ENCODE measurements around the gene MEIS2.

The MEIS2 gene

DNA sequence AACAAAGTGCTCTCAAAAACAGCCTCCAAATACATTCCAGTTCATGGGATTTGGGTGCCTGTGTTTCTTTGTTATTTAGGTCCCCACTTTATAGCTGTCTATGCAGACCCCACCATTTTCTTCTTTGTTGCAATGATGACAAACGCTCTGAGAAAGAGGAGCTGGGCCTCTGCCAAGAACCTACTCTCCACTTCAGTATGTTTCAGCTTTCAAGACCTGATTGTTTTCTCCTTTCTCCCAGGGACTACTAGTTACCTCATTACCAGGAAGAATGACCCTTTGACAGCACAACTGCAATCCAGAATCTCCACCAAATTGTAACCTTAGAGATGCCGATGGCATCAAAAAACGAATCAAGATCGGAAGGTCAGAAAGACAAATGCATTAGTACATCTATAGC is 236.8 kb downstream of the MEIS2 start:
- Histone ChIP-seq H3K27ac (ENCODE audit: low read depth, low read length, poor library complexity, severe bottlenecking) (no peak overlapping the region), H4K20me1 (ENCODE audit: insufficient read depth, low read length) (no peaks in the 10 kb centered on the region), H3K36me3 (ENCODE audit: insufficient read depth, low read length) (no peaks in the 10 kb centered on the region), H3K4me3 (ENCODE audit: low read depth, low read length, poor library complexity, severe bottlenecking) (no peak overlapping the region), H3K9ac (ENCODE audit: low read length) (no peak overlapping the region), H2AFZ (ENCODE audit: low read length) (no peak overlapping the region), H3K9me2 (ENCODE audit: low read depth, low read length) (no peaks in the 10 kb centered on the region), H3K4me2 (ENCODE audit: low read length) (no peak overlapping the region), H3K4me1 (ENCODE audit: insufficient read depth, low read length, severe bottlenecking) (no peaks in the 10 kb centered on the region), H3K79me2 (ENCODE audit: insufficient read depth, low read length) (no peaks in the 10 kb centered on the region), H3F3A (ENCODE audit: insufficient read depth, low read length) (no peaks in the 10 kb centered on the region), H3K9me3 (ENCODE audit: low read length) (no peaks in the 10 kb centered on the region), H3K27me3 (ENCODE audit: insufficient read depth, low read length) (no peaks in the 10 kb centered on the region)
- TF ChIP-seq, protein P1, sequence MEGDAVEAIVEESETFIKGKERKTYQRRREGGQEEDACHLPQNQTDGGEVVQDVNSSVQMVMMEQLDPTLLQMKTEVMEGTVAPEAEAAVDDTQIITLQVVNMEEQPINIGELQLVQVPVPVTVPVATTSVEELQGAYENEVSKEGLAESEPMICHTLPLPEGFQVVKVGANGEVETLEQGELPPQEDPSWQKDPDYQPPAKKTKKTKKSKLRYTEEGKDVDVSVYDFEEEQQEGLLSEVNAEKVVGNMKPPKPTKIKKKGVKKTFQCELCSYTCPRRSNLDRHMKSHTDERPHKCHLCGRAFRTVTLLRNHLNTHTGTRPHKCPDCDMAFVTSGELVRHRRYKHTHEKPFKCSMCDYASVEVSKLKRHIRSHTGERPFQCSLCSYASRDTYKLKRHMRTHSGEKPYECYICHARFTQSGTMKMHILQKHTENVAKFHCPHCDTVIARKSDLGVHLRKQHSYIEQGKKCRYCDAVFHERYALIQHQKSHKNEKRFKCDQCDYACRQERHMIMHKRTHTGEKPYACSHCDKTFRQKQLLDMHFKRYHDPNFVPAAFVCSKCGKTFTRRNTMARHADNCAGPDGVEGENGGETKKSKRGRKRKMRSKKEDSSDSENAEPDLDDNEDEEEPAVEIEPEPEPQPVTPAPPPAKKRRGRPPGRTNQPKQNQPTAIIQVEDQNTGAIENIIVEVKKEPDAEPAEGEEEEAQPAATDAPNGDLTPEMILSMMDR (IDR thresholded peaks at IDR 0.05; ENCODE audit: low read length): no peak
- TF ChIP-seq EZH2 (IDR thresholded peaks at IDR 0.05; ENCODE audit: borderline replicate concordance, low read length): no peak

DNA sequence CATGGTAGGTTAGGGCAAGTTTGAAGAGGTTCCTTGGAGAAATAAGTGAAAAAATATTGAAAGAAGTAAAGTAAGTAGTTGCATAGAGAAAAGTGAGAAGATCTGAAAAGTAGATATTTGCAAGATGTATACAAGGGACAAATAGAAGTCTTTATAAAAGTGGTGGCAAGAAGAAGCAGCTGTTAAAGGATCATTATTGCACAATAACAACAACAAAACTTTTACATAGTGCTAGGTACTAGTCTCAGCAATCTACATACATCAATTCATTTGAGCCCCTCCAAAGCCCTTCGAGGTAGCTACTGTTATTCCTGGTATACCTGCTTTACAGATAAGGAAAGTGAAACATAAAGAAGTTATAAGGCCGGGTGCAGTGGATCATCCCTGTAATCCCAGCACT is 239.6 kb downstream of the MEIS2 start:
- Histone ChIP-seq H3F3A (ENCODE audit: insufficient read depth, low read length) (no peaks in the 10 kb centered on the region), H3K27me3 (ENCODE audit: insufficient read depth, low read length) (no peaks in the 10 kb centered on the region), H3K9ac (ENCODE audit: low read length) (no peak overlapping the region), H3K36me3 (ENCODE audit: insufficient read depth, low read length) (no peaks in the 10 kb centered on the region), H3K9me3 (ENCODE audit: low read length) (no peaks in the 10 kb centered on the region), H3K4me3 (ENCODE audit: low read depth, low read length, poor library complexity, severe bottlenecking) (no peak overlapping the region), H3K4me1 (ENCODE audit: insufficient read depth, low read length, severe bottlenecking) (no peaks in the 10 kb centered on the region), H3K4me2 (ENCODE audit: low read length) (no peak overlapping the region), H3K79me2 (ENCODE audit: insufficient read depth, low read length) (no peaks in the 10 kb centered on the region), H4K20me1 (ENCODE audit: insufficient read depth, low read length) (no peaks in the 10 kb centered on the region), H2AFZ (ENCODE audit: low read length) (no peak overlapping the region), H3K27ac (ENCODE audit: low read depth, low read length, poor library complexity, severe bottlenecking) (no peak overlapping the region), H3K9me2 (ENCODE audit: low read depth, low read length) (no peaks in the 10 kb centered on the region)
- TF ChIP-seq EZH2 (IDR thresholded peaks at IDR 0.05; ENCODE audit: borderline replicate concordance, low read length): no peak

DNA sequence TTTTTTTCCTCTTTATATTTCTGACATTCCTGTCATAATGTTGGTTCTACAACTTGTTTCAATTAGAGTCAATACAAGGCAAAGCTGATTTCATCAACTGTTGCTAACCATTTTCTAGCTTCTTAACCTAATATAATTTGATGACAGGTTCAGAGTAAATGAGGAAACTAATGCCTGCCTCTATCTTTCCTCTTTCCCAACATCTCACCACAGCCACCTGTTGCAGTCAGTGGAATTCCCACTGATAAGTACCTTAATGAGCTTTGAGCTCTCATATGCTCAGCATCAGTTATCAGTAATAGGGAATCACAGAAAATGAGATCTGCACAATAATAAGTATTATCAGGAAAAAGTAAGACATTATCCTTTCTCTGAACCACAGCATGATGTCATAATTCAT is 241.9 kb downstream of the MEIS2 start:
- H3K4me3 ChIP-seq (ENCODE audit: low read depth, low read length, poor library complexity, severe bottlenecking): no peak overlapping the region
- no peaks in the 10 kb centered on the region for H3K4me1 ChIP-seq (ENCODE audit: insufficient read depth, low read length, severe bottlenecking)
- H3K9me3 ChIP-seq (ENCODE audit: low read length): no peaks in the 10 kb centered on the region
- H3K9me2 ChIP-seq (ENCODE audit: low read depth, low read length): no peaks in the 10 kb centered on the region; the same call in 1 of the 2 replicates
- H3K79me2 ChIP-seq (ENCODE audit: insufficient read depth, low read length): no peaks in the 10 kb centered on the region
- TF ChIP-seq, protein P1 (IDR thresholded peaks at IDR 0.05; ENCODE audit: low read length): no peak
- TF ChIP-seq EZH2 (IDR thresholded peaks at IDR 0.05; ENCODE audit: borderline replicate concordance, low read length): no peak
- H3F3A ChIP-seq (ENCODE audit: insufficient read depth, low read length): no peaks in the 10 kb centered on the region
- H3K4me2 ChIP-seq (ENCODE audit: low read length): no peak overlapping the region
- no peak overlapping the region for H3K27ac ChIP-seq (ENCODE audit: low read depth, low read length, poor library complexity, severe bottlenecking)
- no peaks in the 10 kb centered on the region for H3K27me3 ChIP-seq (ENCODE audit: insufficient read depth, low read length)
- no peak overlapping the region for H3K9ac ChIP-seq (ENCODE audit: low read length)
- H4K20me1 ChIP-seq (ENCODE audit: insufficient read depth, low read length): no peaks in the 10 kb centered on the region
- H2AFZ ChIP-seq (ENCODE audit: low read length): no peak overlapping the region
- H3K36me3 ChIP-seq (ENCODE audit: insufficient read depth, low read length): no peaks in the 10 kb centered on the region

DNA sequence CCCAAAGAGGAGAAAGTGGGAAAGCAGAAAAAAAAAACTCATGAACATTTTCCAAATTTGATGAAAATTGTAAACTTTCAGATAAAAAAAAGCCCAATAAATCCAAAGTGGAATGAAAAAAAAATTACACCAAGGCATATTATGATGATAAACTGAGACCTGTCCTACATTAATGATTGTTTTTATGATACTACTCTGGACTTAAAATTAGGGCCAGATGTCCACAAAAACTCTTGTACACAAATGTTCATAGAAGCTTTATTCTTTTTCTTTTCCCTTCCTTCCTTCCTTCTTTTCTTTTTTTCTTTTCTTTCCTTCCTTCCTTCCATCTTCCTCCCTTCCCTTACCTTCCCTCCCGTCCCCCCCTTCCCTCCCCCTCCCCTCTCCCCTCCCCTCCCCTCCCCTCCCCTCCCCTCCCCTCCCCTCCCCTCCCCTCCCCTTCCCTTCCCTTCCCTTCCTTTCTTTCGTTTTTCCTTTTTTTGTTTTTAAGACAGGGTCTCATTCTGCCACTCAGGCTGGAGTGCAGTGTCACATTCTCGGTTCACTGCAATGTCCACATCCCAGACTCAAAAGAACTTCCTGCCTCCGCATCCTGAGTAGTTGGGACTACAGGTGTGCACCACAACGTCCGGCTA is 243.9 kb downstream of the MEIS2 start:
- H3K4me2 ChIP-seq (ENCODE audit: low read length): no peak overlapping the region
- H3K9me2 ChIP-seq (ENCODE audit: low read depth, low read length): no peaks in the 10 kb centered on the region; the same call in 1 of the 2 replicates
- no peaks in the 10 kb centered on the region for H3K79me2 ChIP-seq (ENCODE audit: insufficient read depth, low read length)
- TF ChIP-seq EZH2 (IDR thresholded peaks at IDR 0.05; ENCODE audit: borderline replicate concordance, low read length): no peak
- TF ChIP-seq, protein P1 (IDR thresholded peaks at IDR 0.05; ENCODE audit: low read length): no peak
- no peaks in the 10 kb centered on the region for H3K27me3 ChIP-seq (ENCODE audit: insufficient read depth, low read length)
- H3K9me3 ChIP-seq (ENCODE audit: low read length): no peaks in the 10 kb centered on the region
- H3F3A ChIP-seq (ENCODE audit: insufficient read depth, low read length): no peaks in the 10 kb centered on the region
- H3K36me3 ChIP-seq (ENCODE audit: insufficient read depth, low read length): no peaks in the 10 kb centered on the region
- H3K4me1 ChIP-seq (ENCODE audit: insufficient read depth, low read length, severe bottlenecking): no peaks in the 10 kb centered on the region
- H3K4me3 ChIP-seq (ENCODE audit: low read depth, low read length, poor library complexity, severe bottlenecking): no peak overlapping the region
- no peak overlapping the region for H2AFZ ChIP-seq (ENCODE audit: low read length)
- no peak overlapping the region for H3K9ac ChIP-seq (ENCODE audit: low read length)
- H4K20me1 ChIP-seq (ENCODE audit: insufficient read depth, low read length): no peaks in the 10 kb centered on the region
- H3K27ac ChIP-seq (ENCODE audit: low read depth, low read length, poor library complexity, severe bottlenecking): no peak overlapping the region

All from OCI-LY1 (cell line).